ENCODE data around the gene PTPRN2. TPM values are rescaled to one million over a fixed set of nuclear protein-coding genes. Genes with fewer than 3 reads are reported as not detected.

The PTPRN2 gene
- total RNA-seq, 1 donor = 0.09 TPM

- TF ChIP-seq, protein P1, sequence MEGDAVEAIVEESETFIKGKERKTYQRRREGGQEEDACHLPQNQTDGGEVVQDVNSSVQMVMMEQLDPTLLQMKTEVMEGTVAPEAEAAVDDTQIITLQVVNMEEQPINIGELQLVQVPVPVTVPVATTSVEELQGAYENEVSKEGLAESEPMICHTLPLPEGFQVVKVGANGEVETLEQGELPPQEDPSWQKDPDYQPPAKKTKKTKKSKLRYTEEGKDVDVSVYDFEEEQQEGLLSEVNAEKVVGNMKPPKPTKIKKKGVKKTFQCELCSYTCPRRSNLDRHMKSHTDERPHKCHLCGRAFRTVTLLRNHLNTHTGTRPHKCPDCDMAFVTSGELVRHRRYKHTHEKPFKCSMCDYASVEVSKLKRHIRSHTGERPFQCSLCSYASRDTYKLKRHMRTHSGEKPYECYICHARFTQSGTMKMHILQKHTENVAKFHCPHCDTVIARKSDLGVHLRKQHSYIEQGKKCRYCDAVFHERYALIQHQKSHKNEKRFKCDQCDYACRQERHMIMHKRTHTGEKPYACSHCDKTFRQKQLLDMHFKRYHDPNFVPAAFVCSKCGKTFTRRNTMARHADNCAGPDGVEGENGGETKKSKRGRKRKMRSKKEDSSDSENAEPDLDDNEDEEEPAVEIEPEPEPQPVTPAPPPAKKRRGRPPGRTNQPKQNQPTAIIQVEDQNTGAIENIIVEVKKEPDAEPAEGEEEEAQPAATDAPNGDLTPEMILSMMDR (IDR thresholded peaks at IDR 0.05; ENCODE audit: insufficient read depth, low read length) = no peak
- no peak for DNase-seq (ENCODE audit: low read depth)
Observed at GRCh38 chr7:157989589-157989988, 598.0 kb downstream of the PTPRN2 start.

GRCh38 chr7:157987906-157988305 is 599.7 kb downstream of the PTPRN2 start:
- TF ChIP-seq, protein P1 (IDR thresholded peaks at IDR 0.05; ENCODE audit: insufficient read depth, low read length) = no peak
- no peak for DNase-seq (ENCODE audit: low read depth)

More at GRCh38 chr7:157989589-157989988, 598.0 kb downstream of the PTPRN2 start:
- no peak overlapping the region for H3K4me3 ChIP-seq (ENCODE audit: low read depth, low read length)

DNA sequence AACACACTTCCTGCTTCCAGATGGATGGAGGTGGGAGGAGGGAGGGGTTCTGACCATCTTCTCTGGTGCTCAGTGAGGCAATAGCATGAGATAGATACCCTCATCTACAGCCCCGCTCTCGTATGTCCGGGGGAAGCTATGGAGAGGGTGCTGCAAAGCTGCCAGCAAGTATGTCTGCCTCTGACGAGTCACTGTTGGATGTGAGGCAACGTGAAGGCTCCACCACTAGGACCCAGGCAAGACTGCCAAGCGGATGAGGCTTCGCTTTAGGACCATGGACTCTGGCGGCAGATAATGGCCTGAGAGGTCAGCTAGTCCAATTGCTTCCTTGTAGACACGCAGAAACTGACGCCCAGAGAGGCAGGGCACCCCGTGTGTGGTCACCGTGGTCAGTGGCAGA is 601.6 kb downstream of the PTPRN2 start:
- no peak for DNase-seq (ENCODE audit: low read depth)
- H3K4me3 ChIP-seq (ENCODE audit: low read depth, low read length) = no peak overlapping the region
- TF ChIP-seq, protein P1 (IDR thresholded peaks at IDR 0.05; ENCODE audit: insufficient read depth, low read length) = no peak

More at GRCh38 chr7:157987906-157988305, 599.7 kb downstream of the PTPRN2 start:
- H3K4me3 ChIP-seq (ENCODE audit: low read depth, low read length) = no peak overlapping the region

GRCh38 chr7:157985636-157986035 is 602.0 kb downstream of the PTPRN2 start:
- TF ChIP-seq, protein P1 (IDR thresholded peaks at IDR 0.05; ENCODE audit: insufficient read depth, low read length) = no peak
- no peak for DNase-seq (ENCODE audit: low read depth)
- no peak overlapping the region for H3K4me3 ChIP-seq (ENCODE audit: low read depth, low read length)

DNA sequence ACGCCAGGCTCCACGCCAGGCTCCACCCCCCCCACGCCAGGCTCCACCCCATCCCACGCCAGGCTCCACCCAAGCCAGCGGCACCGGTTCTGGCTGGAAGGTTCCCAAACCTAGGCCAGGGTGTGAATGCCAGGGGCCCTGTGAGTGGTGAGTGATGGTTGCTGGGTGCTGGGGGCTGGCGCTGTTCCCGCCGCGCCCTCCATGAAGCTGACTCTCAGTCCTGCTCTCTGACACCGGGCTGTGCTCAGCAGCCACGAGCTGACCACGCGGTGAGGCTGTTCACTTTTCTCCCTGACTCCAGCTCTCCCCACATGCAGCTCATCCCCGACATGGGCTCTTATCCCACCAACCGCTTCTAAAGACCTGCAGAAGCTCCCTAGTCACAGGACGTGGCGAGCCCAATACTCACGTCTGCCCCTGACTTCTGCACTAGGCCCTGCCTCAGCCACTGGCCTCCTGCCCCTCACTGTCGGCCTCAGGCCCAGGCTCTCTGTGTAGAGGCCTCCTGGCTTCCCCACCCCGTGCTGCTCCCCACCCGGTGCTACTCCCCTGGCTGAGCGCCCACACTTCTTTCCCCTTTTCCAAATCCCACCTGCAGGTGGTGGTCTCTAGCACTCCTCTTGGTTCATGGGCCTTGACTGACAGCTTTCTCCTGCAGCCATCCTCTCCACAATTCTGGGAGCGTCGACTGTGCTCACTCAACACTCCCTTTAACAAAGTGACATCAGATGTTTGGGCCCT is 603.0 kb downstream of the PTPRN2 start:
- no peak overlapping the region for H3K4me3 ChIP-seq (ENCODE audit: low read depth, low read length)
- DNase-seq (ENCODE audit: low read depth) = no peak
- TF ChIP-seq, protein P1 (IDR thresholded peaks at IDR 0.05; ENCODE audit: insufficient read depth, low read length) = no peak

- TF ChIP-seq, protein P1 (IDR thresholded peaks at IDR 0.05; ENCODE audit: insufficient read depth, low read length) = no peak
- no peak overlapping the region for H3K4me3 ChIP-seq (ENCODE audit: low read depth, low read length)
- DNase-seq (ENCODE audit: low read depth) = no peak
Observed at GRCh38 chr7:157983502-157984422, 603.9 kb downstream of the PTPRN2 start.

Measured in fibroblast of the aortic adventitia (primary cell).